HG03558 (cell line): ENCODE data around the gene DPP4.

Experiments
- ATAC-seq: cut with Tn5 transposase; IDR thresholded peaks from one replicate; pipeline ENCODE4 v1.9.1; 2021; ENCODE audit warnings: moderate number of reproducible peaks; ENCODE audit not compliant: unreplicated experiment; ENCODE audit errors: extremely low read depth

Gene DPP4

GRCh38 chr2:162022290-162022945 lies 51.6 kb downstream of the DPP4 start:
- no peak for ATAC-seq

GRCh38 chr2:162021516-162022058 lies 52.4 kb downstream of the DPP4 start:
- no peak for ATAC-seq

- no peak for ATAC-seq
These were observed 55.5 kb downstream of the DPP4 start for GRCh38 chr2:162018530-162018929.

GRCh38 chr2:162017233-162017632 lies 56.8 kb downstream of the DPP4 start:
- ATAC-seq, result no peak

GRCh38 chr2:162016080-162016479 lies 57.9 kb downstream of the DPP4 start:
- ATAC-seq, result no peak

- no peak for ATAC-seq
These were observed 59.3 kb downstream of the DPP4 start for GRCh38 chr2:162014751-162015150.

GRCh38 chr2:162013514-162014475 lies 60.2 kb downstream of the DPP4 start:
- no peak for ATAC-seq

GRCh38 chr2:162012565-162013058 lies 61.4 kb downstream of the DPP4 start:
- no peak for ATAC-seq

GRCh38 chr2:162011706-162012564 lies 62.1 kb downstream of the DPP4 start:
- no peak for ATAC-seq

- no peak for ATAC-seq
These were observed 64.5 kb downstream of the DPP4 start for GRCh38 chr2:162009543-162009942.

- no peak for ATAC-seq
These were observed 66.5 kb downstream of the DPP4 start for GRCh38 chr2:162007447-162008040.

- no peak for ATAC-seq
These were observed 67.7 kb downstream of the DPP4 start for GRCh38 chr2:162006337-162006736.

GRCh38 chr2:162004031-162004430 lies 70.0 kb downstream of the DPP4 start:
- no peak for ATAC-seq

- no peak for ATAC-seq
These were observed 71.3 kb downstream of the DPP4 start for GRCh38 chr2:162002623-162003235.

GRCh38 chr2:162000431-162000830 lies 73.6 kb downstream of the DPP4 start:
- no peak for ATAC-seq

- ATAC-seq, result no peak
These were observed 74.7 kb downstream of the DPP4 start for GRCh38 chr2:161999321-161999720.

GRCh38 chr2:161998857-161999256 lies 75.2 kb downstream of the DPP4 start:
- ATAC-seq, result no peak

GRCh38 chr2:161997916-161998471 lies 76.0 kb downstream of the DPP4 start:
- ATAC-seq, result no peak

GRCh38 chr2:161995553-161996016 lies 78.4 kb downstream of the DPP4 start:
- no peak for ATAC-seq
